GM23248 (cell line): Measurements from ENCODE around the gene PPP1R1C. TPM values are rescaled to one million over a fixed set of nuclear protein-coding genes. Genes with fewer than 3 reads are reported as not detected.

Experiments
- DNase-seq: peaks from one replicate; pipeline ENCODE4 v3.0.0-alpha.2; 2015
- H2AFZ ChIP-seq: fragments of 200-600 bp; sonication (generic); 2 replicates; pipeline ENCODE4 v1.6.1; 2016; ENCODE audit warnings: antibody characterized with exemption
- H3F3A ChIP-seq: fragments of 200-600 bp; sonication (generic); 2 replicates; pipeline ENCODE4 v1.6.1; 2016; ENCODE audit warnings: mild to moderate bottlenecking, antibody characterized with exemption, mixed run types; ENCODE audit not compliant: insufficient read depth
- H3K27ac ChIP-seq: fragments of 200-600 bp; sonication (generic); 2 replicates; pipeline ENCODE4 v1.5.1; 2016; ENCODE audit warnings: mild to moderate bottlenecking
- H3K27me3 ChIP-seq: fragments of 200-600 bp; sonication (generic); replicated peaks from 2 replicates; pipeline ENCODE4 v1.6.1; 2016; ENCODE audit warnings: mild to moderate bottlenecking; ENCODE audit not compliant: insufficient read depth
- H3K36me3 ChIP-seq: fragments of 200-600 bp; sonication (generic); 2 replicates; pipeline ENCODE4 v1.6.1; 2016; ENCODE audit warnings: low read depth, mild to moderate bottlenecking
- H3K4me1 ChIP-seq: fragments of 200-600 bp; sonication (generic); 2 replicates; pipeline ENCODE4 v1.6.1; 2016; ENCODE audit warnings: mild to moderate bottlenecking; ENCODE audit not compliant: insufficient read depth
- H3K4me2 ChIP-seq: fragments of 200-600 bp; sonication (generic); one replicate; pipeline ENCODE4 v1.6.1; 2016; ENCODE audit warnings: mild to moderate bottlenecking; ENCODE audit not compliant: unreplicated experiment
- H3K4me3 ChIP-seq: fragments of 200-600 bp; sonication (generic); 2 replicates; pipeline ENCODE4 v1.5.1; 2016; ENCODE audit warnings: mild to moderate bottlenecking
- H3K79me2 ChIP-seq: fragments of 200-600 bp; sonication (generic); 2 replicates; pipeline ENCODE4 v1.6.1; 2016; ENCODE audit warnings: mild to moderate bottlenecking; ENCODE audit not compliant: insufficient read depth
- H3K9ac ChIP-seq: fragments of 200-600 bp; sonication (generic); 2 replicates; pipeline ENCODE4 v1.6.1; 2016; ENCODE audit warnings: mild to moderate bottlenecking
- H3K9me2 ChIP-seq: fragments of 200-600 bp; sonication (generic); 2 replicates; pipeline ENCODE4 v1.6.1; 2016; ENCODE audit warnings: mixed run types, mild to moderate bottlenecking, moderate library complexity; ENCODE audit not compliant: insufficient read depth
- H3K9me3 ChIP-seq: fragments of 200-600 bp; sonication (generic); one replicate; pipeline ENCODE4 v1.6.1; 2017; ENCODE audit warnings: low read depth
- H4K20me1 ChIP-seq: fragments of 200-600 bp; sonication (generic); 2 replicates; pipeline ENCODE4 v1.6.0; 2016; ENCODE audit not compliant: insufficient read depth
- EZH2 ChIP-seq: fragments of 200-600 bp; sonication (generic); IDR thresholded peaks from 2 replicates; pipeline ENCODE4 v1.6.1; 2018; ENCODE audit warnings: antibody characterized with exemption, mild to moderate bottlenecking; ENCODE audit not compliant: insufficient read depth, poor library complexity, severe bottlenecking
- EZH2phosphoT487 ChIP-seq: fragments of 200-600 bp; sonication (generic); IDR thresholded peaks from 2 replicates; pipeline ENCODE4 v1.6.1; 2018; ENCODE audit warnings: antibody characterized with exemption, moderate library complexity, mild to moderate bottlenecking, low read depth; ENCODE audit not compliant: insufficient read depth
- WGBS, 2 experiments: methylation state at CpG; one replicate each; pipeline ENCODE4 v1.1.6; 2015 to 2017; ENCODE audit warnings: low lambda C conversion rate in 2 of 2, low coverage in 1 of 2; ENCODE audit errors: missing lambda C conversion rate in 2 of 2; 5-methylcytosine and 5-hydroxymethylcytosine counted together
- in situ Hi-C: fragments of 300-500 bp; cut with MboI; formaldehyde crosslinking; loops from 2 replicates; pipeline ENCODE4 v1.15.0; 2020
- polyA plus RNA-seq: library from polyadenylated mRNA; unstranded; fragments of >200 nt; fragmentation: Nextera tagmentation; extraction: Ambion mirVana; gene quantifications from 2 replicates; pipeline ENCODE4 v1.2.1, GENCODE V29; 2016
- total RNA-seq: library from RNA; depleted of rRNA; stranded (reverse); fragments of >200 nt; shearing (Covaris generic); gene quantifications from 2 replicates; pipeline ENCODE4 v1.2.3, GENCODE V29; 2014

Gene PPP1R1C
- total and polyA plus RNA-seq, 2 experiments from 2014 or later: not detected

DNA sequence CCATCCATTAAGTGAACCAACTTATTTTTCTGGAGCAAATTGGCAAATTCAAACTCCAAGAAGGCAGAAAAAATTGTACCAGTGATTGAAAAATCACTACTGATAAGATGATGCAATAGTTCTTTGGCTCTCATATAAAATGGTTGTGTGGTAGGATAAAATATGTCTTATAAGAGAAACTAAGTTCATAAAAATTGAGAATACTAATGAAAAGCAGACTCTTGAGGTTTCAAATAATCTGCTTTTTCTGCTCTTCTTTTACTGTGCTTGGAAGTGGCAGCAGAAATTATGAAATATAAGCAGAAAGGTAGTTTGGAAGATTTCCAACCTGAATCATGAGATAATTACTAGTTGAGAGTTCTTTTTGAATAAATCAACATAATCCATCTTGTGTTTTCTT is 61.9 kb downstream of the PPP1R1C start:
- Histone ChIP-seq H3K27me3 (no peaks in the 10 kb centered on the region), H3K27ac (no peak overlapping the region), H2AFZ (no peak overlapping the region), H4K20me1 (no peaks in the 10 kb centered on the region), H3K36me3 (no peaks in the 10 kb centered on the region), H3K9ac (no peak overlapping the region), H3K79me2 (no peaks in the 10 kb centered on the region), H3K4me3 (no peak overlapping the region), H3K4me1 (no peaks in the 10 kb centered on the region), H3K9me3 (no peaks in the 10 kb centered on the region), H3K9me2 (no peaks in the 10 kb centered on the region), H3F3A (no peaks in the 10 kb centered on the region), H3K4me2 (no peak overlapping the region)
- in situ Hi-C loops: no loop called here
- no peak for DNase-seq
- TF ChIP-seq EZH2phosphoT487 (no peak), EZH2 (no peak)

GRCh38 chr2:182048088-182048487 is 62.4 kb downstream of the PPP1R1C start:
- H3K4me3 ChIP-seq: no peak overlapping the region
- H3K9me2 ChIP-seq: no peaks in the 10 kb centered on the region
- H3F3A ChIP-seq: no peaks in the 10 kb centered on the region
- H4K20me1 ChIP-seq: no peaks in the 10 kb centered on the region
- no peak overlapping the region for H3K9ac ChIP-seq
- no peak overlapping the region for H2AFZ ChIP-seq
- H3K4me1 ChIP-seq: no peaks in the 10 kb centered on the region
- WGBS, 2 experiments: 88 to 95% methylated on average over 2 of the region's 2 CpGs
- no peak overlapping the region for H3K4me2 ChIP-seq
- no peak for TF ChIP-seq EZH2
- no peak for TF ChIP-seq EZH2phosphoT487
- H3K27ac ChIP-seq: no peak overlapping the region
- no peaks in the 10 kb centered on the region for H3K9me3 ChIP-seq
- DNase-seq: no peak
- in situ Hi-C loops: no loop called here
- H3K27me3 ChIP-seq: no peaks in the 10 kb centered on the region
- H3K36me3 ChIP-seq: no peaks in the 10 kb centered on the region
- H3K79me2 ChIP-seq: no peaks in the 10 kb centered on the region

DNA sequence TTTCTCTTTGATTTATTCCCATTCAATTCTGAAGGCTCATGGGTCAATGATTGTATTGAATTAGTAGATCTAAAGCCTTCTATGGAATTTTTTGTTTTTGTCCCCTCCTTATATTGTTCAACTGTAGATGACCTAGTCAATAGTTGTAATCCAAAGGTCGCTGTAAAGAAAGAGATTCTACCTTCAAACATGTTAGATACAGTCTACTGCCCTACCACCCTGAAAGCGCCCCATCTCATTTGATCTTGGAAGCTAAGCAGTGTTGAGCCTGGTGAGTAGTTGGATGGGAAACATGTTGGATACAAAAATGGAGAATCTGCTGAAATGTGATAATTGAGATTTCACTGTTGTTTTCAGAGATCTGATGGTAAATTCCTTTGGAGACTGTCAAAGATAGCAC is 63.0 kb downstream of the PPP1R1C start:
- Histone ChIP-seq H3K9me3 (no peaks in the 10 kb centered on the region), H3K27me3 (no peaks in the 10 kb centered on the region), H3K9ac (no peak overlapping the region), H3K9me2 (no peaks in the 10 kb centered on the region), H3K36me3 (no peaks in the 10 kb centered on the region), H3K4me1 (no peaks in the 10 kb centered on the region), H3K4me3 (no peak overlapping the region), H2AFZ (no peak overlapping the region), H4K20me1 (no peaks in the 10 kb centered on the region), H3K27ac (no peak overlapping the region), H3K79me2 (no peaks in the 10 kb centered on the region), H3K4me2 (no peak overlapping the region), H3F3A (no peaks in the 10 kb centered on the region)
- TF ChIP-seq EZH2phosphoT487 (no peak), EZH2 (no peak)
- 87 to 94% methylated on average over 2 of the region's 2 CpGs for WGBS, 2 experiments
- in situ Hi-C loops: no loop called here
- no peak for DNase-seq

DNA sequence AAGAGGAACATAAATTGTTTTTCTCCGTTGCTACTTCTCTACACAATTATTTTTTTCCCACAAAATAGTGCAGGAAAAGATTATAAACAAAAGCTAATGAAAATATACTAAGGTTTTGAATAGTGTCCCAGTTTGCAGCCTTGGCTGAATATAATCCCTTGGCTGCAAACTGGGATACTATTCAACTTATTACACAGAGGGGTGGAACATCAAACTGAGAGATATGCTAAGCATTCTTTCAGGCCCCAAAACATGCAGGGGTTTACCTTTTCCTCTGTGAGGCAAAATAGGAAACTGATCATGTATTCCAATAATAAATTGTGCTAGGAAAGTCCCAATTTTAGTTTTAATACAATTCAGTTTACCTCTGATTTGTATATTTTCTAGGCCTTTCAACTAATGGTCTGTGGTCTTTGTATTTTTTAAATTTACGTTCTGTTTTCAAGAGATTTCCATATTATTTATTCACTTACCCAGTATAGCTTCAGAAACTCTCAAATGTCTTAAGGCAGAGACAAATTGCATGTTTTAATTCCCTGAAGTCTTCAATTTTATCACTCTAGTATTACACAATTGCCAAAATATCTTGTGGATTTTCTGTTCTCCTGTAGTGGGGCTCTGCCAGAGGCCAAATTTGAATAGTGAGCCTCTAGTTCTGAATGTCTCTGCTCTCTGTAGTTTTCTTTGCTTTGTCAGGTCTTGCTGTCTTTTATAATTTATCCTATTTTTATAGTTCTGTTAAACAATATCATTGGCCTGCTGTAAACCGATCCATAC is 63.9 kb downstream of the PPP1R1C start:
- in situ Hi-C loops: no loop called here
- Histone ChIP-seq H3K9me3 (no peaks in the 10 kb centered on the region), H3K9me2 (no peaks in the 10 kb centered on the region), H3K9ac (no peak overlapping the region), H3K27ac (no peak overlapping the region), H3K4me3 (no peak overlapping the region), H2AFZ (no peak overlapping the region), H3K4me1 (no peaks in the 10 kb centered on the region), H3F3A (no peaks in the 10 kb centered on the region), H3K27me3 (no peaks in the 10 kb centered on the region), H4K20me1 (no peaks in the 10 kb centered on the region), H3K4me2 (no peak overlapping the region), H3K79me2 (no peaks in the 10 kb centered on the region), H3K36me3 (no peaks in the 10 kb centered on the region)
- WGBS, 2 experiments: 78 to 81% methylated on average over 3 of the region's 3 CpGs
- DNase-seq: no peak
- TF ChIP-seq EZH2phosphoT487 (no peak), EZH2 (no peak)
